IPS-15b (cell line): Measurements from ENCODE around the gene ZBP1.

ENCODE experiments used
- H3K27me3 ChIP-seq: one replicate; pipeline ENCODE4 v1.6.1; 2013; ENCODE audit warnings: low read length; ENCODE audit not compliant: control insufficient read depth, insufficient read depth
- H3K36me3 ChIP-seq: one replicate; pipeline ENCODE4 v1.6.1; 2013; ENCODE audit warnings: low read length; ENCODE audit not compliant: control insufficient read depth, insufficient read depth
- H3K4me1 ChIP-seq: one replicate; pipeline ENCODE4 v1.6.1; 2013; ENCODE audit warnings: mild to moderate bottlenecking, low read length; ENCODE audit not compliant: control insufficient read depth, insufficient read depth
- H3K4me3 ChIP-seq: one replicate; pipeline ENCODE4 v1.5.1; 2013; ENCODE audit warnings: low read depth, low read length
- H3K9ac ChIP-seq: one replicate; pipeline ENCODE4 v1.6.1; 2013; ENCODE audit warnings: low read depth, mild to moderate bottlenecking, low read length
- H3K9me3 ChIP-seq: one replicate; pipeline ENCODE4 v1.6.1; 2013; ENCODE audit warnings: mild to moderate bottlenecking, low read length; ENCODE audit not compliant: control insufficient read depth, insufficient read depth

ZBP1 gene

GRCh38 chr20:57557926-57558613 lies 62.2 kb downstream of the ZBP1 start:
- no peaks in the 10 kb centered on the region for H3K9me3 ChIP-seq
- H3K9ac ChIP-seq: no peak overlapping the region
- H3K27me3 ChIP-seq: no peaks in the 10 kb centered on the region
- no peak overlapping the region for H3K4me3 ChIP-seq
- no peaks in the 10 kb centered on the region for H3K4me1 ChIP-seq
- H3K36me3 ChIP-seq: no peaks in the 10 kb centered on the region

- Histone ChIP-seq H3K4me3 (no peak overlapping the region), H3K4me1 (no peaks in the 10 kb centered on the region), H3K36me3 (no peaks in the 10 kb centered on the region), H3K9me3 (no peaks in the 10 kb centered on the region), H3K27me3 (no peaks in the 10 kb centered on the region), H3K9ac (no peak overlapping the region)
Measured at GRCh38 chr20:57556980-57557274, 63.3 kb downstream of the ZBP1 start.

GRCh38 chr20:57555457-57556184 lies 64.6 kb downstream of the ZBP1 start:
- no peaks in the 10 kb centered on the region for H3K9me3 ChIP-seq
- no peaks in the 10 kb centered on the region for H3K4me1 ChIP-seq
- H3K4me3 ChIP-seq: no peak overlapping the region
- no peaks in the 10 kb centered on the region for H3K36me3 ChIP-seq
- H3K27me3 ChIP-seq: no peaks in the 10 kb centered on the region
- H3K9ac ChIP-seq: no peak overlapping the region
